GM18907 (cell line): ENCODE measurements around the gene ZNF502.

Experiments
- ATAC-seq: cut with Tn5 transposase; IDR thresholded peaks from one replicate; pipeline ENCODE4 v1.9.1; 2021; ENCODE audit warnings: mild to moderate bottlenecking, moderate library complexity; ENCODE audit not compliant: unreplicated experiment

ZNF502 gene

DNA sequence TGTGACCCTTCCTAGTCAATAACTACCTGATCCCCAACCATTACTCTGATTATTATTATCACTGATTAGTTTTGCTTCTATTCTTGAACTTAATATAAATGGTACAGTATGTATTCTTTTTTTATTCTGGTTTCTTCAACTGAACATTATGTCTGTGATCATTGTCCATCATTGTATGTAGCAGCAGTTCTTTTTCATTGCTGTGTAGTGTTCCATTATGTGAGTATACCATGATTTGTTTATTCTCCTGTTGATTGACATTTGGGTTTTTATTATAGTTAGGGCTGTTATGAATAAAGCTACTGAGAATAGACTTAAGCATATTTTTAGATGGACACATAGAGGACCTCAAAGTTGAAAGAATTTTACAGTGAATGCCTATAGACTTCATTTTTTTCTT lies 51.8 kb downstream of the ZNF502 start:
- no peak for ATAC-seq

DNA sequence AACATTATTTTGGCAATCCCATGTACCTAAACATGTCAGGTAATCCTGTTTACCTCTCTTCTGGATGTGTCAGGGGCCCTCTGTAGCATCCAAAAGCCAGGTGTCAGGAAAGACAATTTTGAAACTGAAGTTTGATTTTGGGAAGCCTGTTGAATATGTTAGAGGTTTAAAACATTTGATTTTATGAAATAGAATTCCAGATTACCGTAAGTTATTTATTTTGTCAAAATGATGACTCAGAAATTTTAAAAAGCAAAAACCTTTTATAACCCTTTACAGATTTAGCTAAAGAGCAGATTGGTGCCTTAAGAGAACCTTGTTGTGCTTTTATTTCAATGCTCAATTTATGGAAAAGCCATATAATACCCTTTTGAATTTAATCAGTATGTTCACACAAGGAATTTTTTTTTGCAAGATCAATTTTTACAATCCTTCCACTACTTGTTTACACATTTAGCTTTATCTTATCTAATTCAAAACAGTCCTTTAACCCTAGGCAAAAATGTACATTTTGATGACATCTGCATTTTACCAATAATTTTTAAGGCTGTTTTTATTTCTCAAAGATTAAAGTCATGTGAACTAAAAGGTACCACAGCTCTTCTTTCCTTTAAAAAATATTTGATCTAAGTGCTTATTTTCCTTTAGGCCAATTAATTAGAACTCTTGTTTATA lies 59.1 kb downstream of the ZNF502 start:
- ATAC-seq, result no peak

DNA sequence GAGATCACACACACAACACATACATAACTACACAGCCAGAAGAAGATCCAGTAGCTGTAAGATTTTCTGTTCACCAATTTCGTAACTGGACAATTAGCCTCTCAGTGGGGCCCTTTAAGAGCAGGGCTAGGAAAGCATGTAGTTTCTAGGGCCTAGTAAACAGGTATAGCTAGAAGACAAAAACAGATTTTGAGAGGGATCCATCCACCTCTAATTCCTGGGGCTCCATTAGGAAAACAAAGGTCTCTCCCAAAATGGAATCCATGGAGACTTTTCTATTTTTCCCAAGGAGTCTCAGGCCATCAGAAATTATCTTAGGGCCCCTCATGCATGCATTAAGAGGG lies 59.6 kb downstream of the ZNF502 start:
- no peak for ATAC-seq
